ENCODE measurements around the gene PACS2.
"Not testable (repeated sequence)": the region's sequence is repeated elsewhere in the genome, so short reads cannot be mapped to it uniquely, and the experiment has no call there.

PACS2 gene

DNA sequence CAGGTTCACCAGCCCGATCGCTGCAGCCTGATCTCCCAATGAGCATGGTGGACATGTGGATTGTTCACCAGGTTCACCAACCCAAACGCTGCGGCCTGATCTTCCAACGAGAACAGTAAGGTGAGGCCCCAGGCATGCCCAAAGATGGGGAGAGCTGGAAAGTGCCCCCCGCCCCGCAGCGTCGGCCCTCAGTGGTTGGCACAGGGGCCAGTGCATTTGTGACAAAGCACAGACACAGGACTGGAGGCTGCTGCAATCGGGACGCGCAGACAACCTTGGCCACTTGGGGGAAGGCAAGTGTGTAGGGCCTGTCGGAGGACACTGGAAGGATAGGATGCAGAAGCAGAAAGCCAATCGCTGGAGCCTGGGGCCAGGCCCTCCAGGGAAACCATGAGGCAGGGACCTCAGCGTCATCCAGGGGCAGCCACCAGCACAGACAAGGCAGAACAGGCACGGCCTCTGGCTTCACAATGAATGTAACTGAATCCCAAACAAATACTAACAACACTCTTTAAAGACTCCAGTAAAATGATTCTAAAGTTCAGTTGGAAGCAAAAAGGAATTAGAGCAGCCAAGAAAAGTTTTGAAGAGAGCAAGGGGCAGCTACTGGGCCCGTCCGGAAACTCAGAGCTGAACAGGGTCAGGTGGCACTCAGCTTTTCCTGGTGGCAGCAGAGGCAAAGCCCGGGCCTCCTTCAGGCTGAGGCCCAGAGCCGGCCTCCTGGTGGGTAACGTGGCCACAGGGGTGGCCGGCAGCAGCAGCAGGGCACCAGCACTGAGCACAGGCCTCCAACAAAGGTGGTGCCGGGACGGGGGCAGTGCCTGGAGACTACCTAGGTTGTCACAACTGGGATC is 27.1 kb upstream of the PACS2 start:
- DNase-seq (ENCODE audit: extremely low read depth in 1 of 2, low read depth in 1 of 2) = no peak

DNA sequence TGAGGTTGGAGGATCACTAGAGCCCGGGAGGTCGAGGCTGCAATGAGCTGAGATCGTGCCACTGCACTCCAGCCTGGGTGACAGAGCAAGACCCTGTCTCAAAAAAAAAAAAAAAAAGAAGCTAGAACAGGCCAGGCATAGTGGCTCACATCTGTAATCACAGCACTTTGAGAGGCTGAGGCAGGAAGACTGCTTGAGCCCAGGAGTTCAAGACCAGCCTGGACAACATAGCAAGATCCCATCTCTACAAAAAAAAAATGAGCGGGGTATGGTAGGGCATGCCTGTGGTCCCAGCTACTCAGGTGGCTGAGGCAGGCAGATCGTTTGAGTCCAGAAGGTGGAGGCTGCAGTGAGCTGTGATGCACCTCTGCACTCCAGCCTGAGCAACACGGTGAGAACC is 25.6 kb upstream of the PACS2 start:
- not testable (repeated sequence) for DNase-seq (ENCODE audit: extremely low read depth in 1 of 2, low read depth in 1 of 2)

DNA sequence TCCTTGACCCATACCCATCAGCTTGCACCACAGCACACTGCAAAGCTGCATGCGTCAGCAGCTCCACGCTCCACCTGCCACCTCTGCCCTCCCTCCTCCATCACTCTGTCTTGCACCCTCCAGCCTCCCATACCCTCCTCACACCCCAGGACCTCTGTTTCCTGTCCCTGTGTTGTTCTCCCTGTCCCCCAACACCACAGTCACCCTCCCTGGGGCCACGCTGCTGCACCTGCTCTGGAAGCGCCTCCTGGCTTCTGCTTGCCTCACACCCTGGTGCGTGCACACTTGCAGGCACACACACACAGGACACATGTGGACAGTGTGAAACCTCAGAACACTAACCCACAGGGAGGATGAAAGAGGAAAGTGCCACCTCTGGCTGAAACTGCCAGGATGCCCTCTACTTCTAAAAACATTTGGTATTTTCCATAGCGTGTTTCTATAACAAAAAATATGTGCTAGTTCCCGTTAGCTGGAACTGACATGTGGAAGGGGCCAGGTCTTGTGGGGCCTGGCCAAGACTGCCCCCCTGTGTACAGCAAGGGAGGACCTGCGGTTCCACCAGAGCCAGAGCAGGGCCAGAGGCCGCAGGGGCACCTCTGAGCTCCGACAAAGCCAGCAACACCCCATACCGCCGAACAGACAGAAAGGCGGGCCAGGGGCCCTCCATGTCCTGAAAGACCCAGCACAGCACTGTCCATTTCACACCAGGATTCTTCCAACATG is 23.8 kb upstream of the PACS2 start:
- no peak for DNase-seq (ENCODE audit: extremely low read depth in 1 of 2, low read depth in 1 of 2)

DNA sequence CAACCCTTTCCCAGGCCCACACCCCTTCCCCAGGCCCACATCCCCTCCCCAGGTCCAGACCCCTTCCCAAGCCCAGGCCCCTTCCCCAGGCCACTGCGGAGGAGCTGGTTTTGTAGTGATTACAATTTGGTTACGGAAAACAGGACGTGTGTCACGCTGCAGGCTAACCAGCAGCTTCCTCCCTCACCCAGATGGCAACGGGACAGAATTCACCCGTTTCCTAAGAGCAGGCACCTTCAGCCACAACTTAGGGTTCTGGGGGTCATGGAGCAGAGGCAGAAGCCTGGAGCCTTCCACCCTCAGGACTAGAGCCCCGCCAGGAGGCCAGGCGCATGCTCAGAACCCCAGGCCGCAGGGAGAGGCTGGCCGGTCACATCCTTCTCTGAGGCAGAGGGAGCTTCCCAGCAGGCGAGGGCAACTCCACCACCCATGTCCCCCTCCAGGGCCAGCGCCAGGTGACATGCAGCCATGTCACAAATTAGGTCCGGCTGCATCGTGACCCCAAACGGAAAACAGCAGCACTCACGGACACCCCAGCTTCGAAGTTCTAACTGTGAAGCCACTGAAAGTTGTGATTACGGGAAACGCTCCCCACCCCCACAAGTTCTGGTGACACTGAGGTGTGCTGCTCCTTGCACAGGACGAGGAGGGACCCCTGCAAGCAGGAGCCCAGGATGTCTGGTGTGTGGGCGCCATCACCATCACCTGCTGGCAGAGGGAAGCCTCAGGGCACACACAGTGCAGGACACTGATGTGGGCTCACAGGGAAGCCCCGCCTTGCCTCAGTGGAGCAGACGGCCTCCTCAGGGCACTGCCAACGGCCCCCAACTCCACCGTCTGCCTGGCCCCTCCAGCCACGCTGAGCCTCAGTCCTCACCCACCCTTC is 21.5 kb upstream of the PACS2 start:
- DNase-seq (ENCODE audit: extremely low read depth in 1 of 2, low read depth in 1 of 2) = no peak

DNA sequence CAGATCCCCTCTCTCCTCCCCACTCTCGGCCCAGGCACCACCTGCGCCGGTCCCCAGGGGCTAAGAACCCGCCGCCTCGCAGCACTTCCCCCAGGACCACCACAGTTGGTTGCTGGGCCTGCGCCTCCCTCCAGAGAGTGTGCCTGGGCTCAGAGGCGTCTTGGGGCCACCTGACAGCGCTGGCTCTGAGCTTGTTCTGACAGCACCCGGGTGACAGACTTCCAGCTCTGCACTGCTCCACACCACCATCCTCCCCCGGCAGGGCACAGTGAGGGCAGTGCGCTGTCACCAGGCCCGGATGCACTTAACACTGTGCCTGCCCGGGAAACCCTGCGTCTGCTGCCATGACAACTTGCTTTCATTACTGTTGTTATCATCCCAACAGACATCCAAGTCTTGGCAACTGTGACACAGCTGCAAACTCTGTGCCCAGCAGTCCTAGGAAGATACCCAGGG is 20.4 kb upstream of the PACS2 start:
- DNase-seq (ENCODE audit: extremely low read depth in 1 of 2, low read depth in 1 of 2) = peak in 1 of 2 donors; percentile 40

DNA sequence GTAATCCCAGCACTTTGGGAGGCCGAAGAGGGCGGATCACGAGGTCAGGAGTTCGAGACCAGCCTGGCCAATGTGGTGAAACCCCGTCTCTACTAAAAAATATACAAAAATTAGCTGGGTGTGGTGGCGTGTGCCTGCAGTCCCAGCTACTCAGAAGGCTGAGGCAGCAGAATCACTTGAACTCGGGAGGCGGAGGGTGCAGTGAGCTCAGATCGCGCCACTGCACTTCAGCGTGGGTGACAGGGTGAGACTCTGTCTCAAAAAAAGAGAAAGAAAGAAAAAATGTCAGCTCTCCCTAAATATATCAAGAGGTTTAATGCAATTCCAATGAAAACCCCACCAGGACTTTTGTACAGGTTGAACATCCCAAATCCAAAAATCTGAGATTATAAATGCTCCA is 17.2 kb upstream of the PACS2 start:
- not testable (repeated sequence) for DNase-seq (ENCODE audit: extremely low read depth in 1 of 2, low read depth in 1 of 2)

DNA sequence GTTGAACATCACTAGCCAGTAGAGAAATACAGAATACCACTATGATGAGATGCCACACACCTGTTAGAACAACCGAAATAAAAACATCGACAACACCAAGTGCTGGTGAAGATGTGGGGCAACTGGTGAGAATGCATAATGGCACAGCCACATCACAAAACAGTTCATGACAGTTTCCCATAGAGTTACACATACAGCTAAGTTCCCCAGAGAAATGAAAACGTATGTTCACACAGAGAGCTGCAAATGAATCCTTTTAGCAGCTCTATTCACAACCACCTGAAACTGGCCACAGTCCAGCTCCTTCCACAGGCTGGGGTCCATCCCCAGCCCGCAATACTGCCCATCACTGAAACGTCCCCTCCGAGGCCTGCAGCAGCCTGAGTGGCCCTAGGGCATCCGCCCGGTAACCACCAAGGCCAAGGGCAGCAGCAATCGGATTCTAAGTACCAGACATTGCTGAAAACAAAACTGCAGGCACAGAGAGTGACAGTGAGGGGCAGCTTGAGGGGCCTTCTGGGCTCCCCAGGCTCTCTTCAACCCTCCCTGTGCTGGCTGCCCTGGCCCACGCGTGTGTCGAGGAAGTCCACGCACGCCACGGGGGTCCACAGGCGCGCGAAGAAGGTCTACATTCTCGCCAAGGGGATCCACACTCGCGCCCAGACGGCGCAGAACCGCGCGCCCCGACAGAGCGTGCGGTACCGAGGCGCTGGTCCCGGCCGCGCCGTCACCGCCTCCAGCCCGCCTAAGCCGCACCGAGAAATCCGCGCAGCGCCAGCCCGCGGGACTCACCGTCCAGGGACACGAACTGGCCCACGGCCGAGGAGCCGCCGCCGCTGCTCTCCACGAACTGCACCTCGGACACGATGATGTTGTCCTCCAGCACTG is 14.7 kb upstream of the PACS2 start:
- DNase-seq (ENCODE audit: extremely low read depth in 1 of 2, low read depth in 1 of 2) = no peak

DNA sequence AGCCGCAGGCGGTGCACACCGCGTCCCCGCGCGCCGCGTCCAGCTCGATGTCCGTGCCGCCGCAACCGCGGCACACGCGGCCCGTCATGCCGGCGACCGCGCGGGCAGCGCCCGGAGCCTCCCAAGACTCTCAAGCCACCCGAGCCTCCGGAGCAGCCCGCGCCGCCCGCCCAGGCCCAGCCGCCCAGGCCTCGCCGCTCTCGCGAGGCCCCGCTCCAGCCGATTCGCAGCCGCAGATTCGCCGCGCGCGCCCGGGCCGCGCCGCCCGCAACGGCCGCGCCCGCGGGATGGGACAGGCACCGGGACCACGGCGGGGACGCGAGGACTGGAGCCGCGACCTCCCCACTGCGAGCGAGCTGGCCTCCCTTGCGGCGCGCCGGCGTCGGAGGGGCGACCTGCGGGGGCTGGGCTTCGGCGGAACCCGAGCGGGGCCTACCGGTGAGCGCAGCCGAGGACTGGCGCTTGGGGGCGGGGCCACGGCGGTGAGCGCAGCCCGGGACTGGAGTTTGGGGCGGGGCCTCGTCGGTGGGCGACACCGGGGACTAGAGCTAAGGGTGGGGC is 13.9 kb upstream of the PACS2 start, which contains the start of gene BRF1:
Gene BRF1 (minus strand): TSS at position 460 of the 561 bp plus-strand sequence. CDS start 372 bp downstream, at position 88.
- DNase-seq (ENCODE audit: extremely low read depth in 1 of 2, low read depth in 1 of 2) = peak; percentile 91 to 96

DNA sequence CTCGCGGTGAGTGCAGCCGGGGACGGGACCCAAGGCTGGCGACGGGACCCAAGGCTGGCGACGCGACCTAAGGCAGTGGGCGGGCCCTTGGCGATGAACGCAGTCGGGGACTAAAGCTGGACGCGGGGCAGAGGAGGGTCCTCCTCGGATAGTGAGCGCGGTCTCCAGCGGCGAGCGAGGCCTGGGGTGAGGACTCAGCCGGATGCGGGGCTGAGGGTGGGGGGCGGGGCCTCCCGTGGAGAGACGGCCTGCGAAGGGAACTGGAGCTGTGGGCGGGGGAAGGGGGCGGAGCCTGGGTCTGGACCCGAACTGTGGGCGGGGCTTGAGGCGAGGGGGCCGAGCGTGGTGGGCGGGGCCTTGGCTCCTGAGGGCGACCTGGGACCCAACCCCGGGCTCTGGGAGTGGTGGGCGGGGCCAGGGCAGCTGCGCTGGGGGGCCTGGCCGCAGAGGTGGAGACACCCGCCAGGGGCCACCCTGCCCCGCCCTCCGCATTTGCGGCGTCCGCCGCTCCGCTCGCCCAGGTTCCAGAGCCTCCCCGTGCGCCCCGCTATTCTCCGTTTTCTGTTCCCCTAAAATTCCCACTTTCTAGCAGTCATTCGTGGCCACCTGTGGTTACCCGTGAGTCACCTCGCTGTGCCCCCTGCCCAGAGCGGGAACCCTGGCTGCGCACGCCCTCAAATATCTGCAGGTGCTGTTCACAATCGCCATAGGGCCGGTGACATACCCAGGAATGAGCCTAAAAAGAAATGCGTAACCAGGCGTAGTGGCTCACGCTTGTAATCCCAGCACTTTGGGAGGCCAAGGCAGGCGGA is 13.2 kb upstream of the PACS2 start:
- peak; percentile 98 to 99 for DNase-seq (ENCODE audit: extremely low read depth in 1 of 2, low read depth in 1 of 2)

DNA sequence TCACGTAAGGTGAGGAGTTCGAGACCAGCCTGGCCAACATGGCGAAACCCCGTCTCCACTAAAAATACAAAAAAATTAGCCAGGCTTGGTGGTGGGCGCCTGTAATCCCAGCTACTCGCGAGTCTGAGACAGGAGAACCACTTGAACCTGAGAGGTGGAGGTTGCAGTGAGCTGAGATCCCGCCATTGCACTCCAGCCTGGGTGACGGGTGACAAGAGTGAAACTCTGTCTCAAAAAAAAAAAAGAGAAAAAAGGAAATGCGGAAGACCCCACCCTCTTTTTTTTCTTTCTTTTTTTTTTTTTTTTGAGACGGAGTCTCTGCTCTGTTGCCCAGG is 12.7 kb upstream of the PACS2 start:
- DNase-seq (ENCODE audit: extremely low read depth in 1 of 2, low read depth in 1 of 2) = not testable (repeated sequence)

DNA sequence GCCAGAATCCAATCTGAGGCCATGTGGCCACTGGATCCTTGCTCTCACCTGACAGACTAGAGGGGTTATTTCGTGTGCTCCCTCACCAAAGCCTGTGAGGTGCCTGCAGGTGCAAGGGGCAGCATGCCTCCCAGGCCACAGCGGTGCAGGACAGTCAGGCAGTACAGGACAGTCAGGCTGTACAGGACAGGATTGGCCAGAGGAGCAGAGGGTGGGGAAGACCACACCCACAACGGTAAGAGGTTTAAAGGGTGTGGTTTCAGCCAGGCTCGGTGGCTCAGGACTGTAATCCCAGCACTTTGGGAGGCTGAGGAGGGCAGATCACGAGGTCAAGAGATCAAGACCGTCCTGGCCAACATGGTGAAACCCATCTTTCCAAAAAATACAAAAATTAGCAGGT is 10.6 kb upstream of the PACS2 start:
- DNase-seq (ENCODE audit: extremely low read depth in 1 of 2, low read depth in 1 of 2) = no peak

DNA sequence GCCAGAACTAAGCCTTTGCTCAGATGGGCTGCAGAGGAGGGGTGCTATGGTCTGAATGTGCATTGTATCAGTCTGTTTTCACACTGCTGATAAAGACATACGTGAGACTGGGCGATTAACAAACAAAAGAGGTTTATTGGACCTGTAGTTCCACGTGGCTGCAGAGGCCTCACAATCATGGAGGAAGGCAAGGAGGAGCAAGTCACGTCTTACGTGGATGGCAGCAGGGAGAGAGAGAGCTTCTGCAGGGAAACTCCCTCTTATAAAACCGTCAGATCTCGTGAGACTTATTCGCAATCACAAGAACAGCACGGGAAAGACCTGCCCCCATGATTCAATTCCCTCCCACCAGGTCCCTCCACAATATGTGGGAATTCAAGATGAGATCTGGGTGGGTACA is 10.0 kb upstream of the PACS2 start:
- DNase-seq (ENCODE audit: extremely low read depth in 1 of 2, low read depth in 1 of 2) = no peak

DNA sequence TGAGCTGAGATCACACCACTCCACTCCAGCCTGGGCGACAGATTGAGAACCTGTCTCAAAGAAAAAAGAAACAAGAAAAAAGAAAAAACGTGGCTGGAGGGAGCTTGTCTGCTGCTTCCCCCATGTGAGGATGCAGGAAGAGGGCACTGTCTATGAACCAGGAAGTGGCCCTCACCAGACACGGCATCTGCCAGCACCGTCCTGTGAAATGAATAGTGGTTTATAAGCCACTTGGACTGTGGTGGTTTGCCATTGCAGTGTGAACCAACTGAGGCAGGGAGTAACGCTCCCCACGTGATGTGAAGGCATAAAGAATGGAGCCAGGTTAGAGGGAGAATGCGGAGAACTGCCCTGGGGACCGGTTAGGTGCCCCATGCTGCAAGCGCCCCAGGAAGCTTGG is 9.2 kb upstream of the PACS2 start:
- DNase-seq (ENCODE audit: extremely low read depth in 1 of 2, low read depth in 1 of 2) = no peak

DNA sequence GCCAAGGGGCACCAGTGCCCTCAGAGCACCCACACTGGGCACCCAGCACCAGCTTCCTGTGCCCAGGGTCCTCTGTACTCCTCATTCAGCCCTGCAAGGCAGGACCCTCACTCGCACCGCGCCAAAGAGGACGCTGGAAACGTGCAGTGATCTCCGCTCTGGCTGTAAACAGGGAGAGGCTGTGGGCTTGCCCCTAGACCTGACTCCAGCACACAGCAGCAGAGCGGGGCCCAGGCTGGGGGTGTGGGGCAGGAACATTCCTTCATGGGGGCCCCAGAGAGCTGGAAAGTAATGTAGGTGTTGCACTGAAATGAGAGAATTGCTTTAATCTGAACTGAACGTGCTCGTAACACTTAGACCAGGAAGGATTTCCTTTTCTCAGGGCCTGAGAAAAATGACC is 8.8 kb upstream of the PACS2 start:
- DNase-seq (ENCODE audit: extremely low read depth in 1 of 2, low read depth in 1 of 2) = no peak

DNA sequence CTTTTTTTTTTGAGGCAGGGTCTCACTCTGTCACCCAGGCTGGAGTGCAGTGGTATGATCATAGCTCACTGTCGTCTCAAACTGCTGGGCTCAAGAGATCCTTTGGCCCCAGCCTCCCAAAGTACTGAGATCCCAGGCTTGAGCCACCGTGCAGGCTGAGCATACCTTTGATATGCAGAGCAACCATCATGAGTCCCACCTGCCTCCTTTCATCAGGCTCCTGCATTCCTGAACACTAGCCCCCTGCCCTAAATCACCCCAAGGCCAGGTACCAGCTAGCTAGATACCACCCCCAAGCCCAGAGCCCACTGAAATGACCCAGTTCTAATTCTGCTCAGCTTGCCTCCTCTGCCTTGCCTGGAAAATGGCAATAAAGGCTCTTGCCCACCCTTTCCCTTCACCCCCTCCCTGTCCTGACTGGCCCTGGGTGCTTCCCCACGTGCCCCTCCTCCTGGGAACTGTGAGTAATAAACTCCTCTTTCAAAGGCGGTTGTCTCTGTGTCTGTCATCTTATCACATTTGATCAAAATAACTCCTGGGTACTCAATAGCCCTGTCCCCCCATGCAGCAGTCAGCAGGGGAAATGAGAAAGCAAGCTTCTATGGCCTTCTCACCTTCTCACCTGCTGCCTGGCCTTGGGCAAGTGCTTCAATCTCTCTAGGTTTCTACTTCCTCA is 7.4 kb upstream of the PACS2 start:
- no peak for DNase-seq (ENCODE audit: extremely low read depth in 1 of 2, low read depth in 1 of 2)

DNA sequence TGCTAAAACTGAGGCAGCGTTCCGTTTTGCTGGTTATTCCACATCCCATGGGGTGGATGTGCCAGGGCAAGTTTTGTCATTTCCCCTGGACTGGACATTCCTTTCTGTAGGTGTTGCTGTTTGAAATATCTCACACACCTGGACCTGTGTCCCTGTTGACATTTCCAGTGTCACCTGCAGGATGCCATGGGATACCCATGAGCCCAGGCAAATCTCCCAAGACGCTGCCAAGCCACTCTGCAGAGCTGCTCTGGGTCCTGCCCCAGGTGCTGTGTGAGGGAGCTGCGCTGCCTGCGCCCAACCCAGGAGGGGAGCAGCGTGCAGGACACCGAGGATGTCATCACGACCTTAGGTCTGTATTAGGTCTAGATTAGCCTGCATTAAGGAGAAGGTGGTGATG is 5.2 kb upstream of the PACS2 start:
- DNase-seq (ENCODE audit: extremely low read depth in 1 of 2, low read depth in 1 of 2) = no peak

DNA sequence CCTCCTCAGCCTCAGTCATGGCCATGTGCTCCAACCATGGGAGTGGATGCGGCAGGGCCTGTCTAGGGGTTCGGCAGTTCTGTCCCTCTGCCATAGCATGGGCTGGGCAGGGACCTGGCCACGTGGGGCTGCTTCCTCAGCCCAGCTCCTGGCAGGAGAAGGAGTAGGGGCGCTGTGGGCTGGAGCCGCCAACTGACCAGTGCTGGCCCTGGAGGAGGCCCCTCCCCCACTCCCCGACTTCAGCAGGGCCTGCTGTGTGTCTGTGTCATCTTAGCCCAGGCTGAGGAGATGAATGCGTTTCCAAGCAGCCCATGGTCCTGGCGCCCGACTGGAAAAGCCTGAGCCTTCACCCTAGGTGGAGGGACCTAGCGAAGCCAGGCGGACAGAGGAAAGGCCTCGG is 2.7 kb upstream of the PACS2 start:
- no peak for DNase-seq (ENCODE audit: extremely low read depth in 1 of 2, low read depth in 1 of 2)

DNA sequence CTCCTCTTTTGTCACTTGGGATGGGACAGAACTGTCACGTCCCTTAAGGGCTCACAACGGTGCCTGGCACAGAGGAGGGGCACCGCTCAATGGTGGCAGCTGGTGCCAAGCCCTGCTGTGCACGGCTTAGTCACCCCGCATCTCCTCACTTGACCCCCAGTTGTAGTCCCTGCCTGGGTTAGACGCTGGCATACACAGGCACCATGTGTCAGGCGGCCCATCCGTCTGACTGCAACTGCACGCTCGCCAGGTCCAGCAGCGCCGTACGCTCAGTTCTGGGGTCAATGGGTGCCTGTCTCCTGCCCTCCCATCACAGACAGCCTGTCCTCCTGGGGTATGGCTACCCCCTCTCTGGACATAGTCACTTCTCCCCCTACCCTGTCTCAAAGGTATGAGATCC is 1.6 kb upstream of the PACS2 start:
- no peak for DNase-seq (ENCODE audit: extremely low read depth in 1 of 2, low read depth in 1 of 2)
